Fibroblast of peridontal ligament (primary cell): ENCODE data around the gene PTGER3.

Experiments used
- DNase-seq: peaks from one replicate; pipeline ENCODE4 v3.0.0-alpha.2; 2010; ENCODE audit errors: extremely low read depth

PTGER3 gene

GRCh38 chr1:71047635-71048607 is at the start of gene PTGER3:
TSS of gene PTGER3 (minus strand) at chr1:71047816. CDS start at chr1:71047577, 239 bp downstream.
- DNase-seq, result no peak

- no peak for DNase-seq
These were observed 47.3 kb upstream of the PTGER3 start for GRCh38 chr1:71094913-71095312.

- peak; percentile 63 for DNase-seq
These were observed 46.3 kb upstream of the PTGER3 start for GRCh38 chr1:71093938-71094337.

- DNase-seq, result peak; percentile 84
These were observed 42.1 kb upstream of the PTGER3 start for GRCh38 chr1:71089536-71090270.

GRCh38 chr1:71088645-71089287 is 41.1 kb upstream of the PTGER3 start:
- no peak for DNase-seq

GRCh38 chr1:71087713-71088112 is 40.1 kb upstream of the PTGER3 start:
- no peak for DNase-seq

- DNase-seq, result no peak
These were observed 39.4 kb upstream of the PTGER3 start for GRCh38 chr1:71087060-71087459.

GRCh38 chr1:71086331-71086730 is 38.7 kb upstream of the PTGER3 start:
- DNase-seq, result no peak

- DNase-seq, result no peak
These were observed 35.7 kb upstream of the PTGER3 start for GRCh38 chr1:71083271-71083670.

- no peak for DNase-seq
These were observed 34.1 kb upstream of the PTGER3 start for GRCh38 chr1:71081697-71082080.

GRCh38 chr1:71080739-71081696 is 33.4 kb upstream of the PTGER3 start, which contains the start of gene ZRANB2:
TSS of gene ZRANB2 (minus strand) at chr1:71081035. CDS start at chr1:71080995, 40 bp downstream.
- DNase-seq, result peak; percentile 97

GRCh38 chr1:71080230-71080738 is 32.7 kb upstream of the PTGER3 start:
- DNase-seq, result peak; percentile 32

- DNase-seq, result no peak
These were observed 27.1 kb upstream of the PTGER3 start for GRCh38 chr1:71074681-71075080.

- DNase-seq, result no peak
These were observed 24.7 kb upstream of the PTGER3 start for GRCh38 chr1:71072273-71072672.

- no peak for DNase-seq
These were observed 24.1 kb upstream of the PTGER3 start for GRCh38 chr1:71071720-71072119.

- DNase-seq, result no peak
These were observed 21.0 kb upstream of the PTGER3 start for GRCh38 chr1:71068325-71069240.

GRCh38 chr1:71054791-71055190 is 7.2 kb upstream of the PTGER3 start:
- DNase-seq, result no peak

GRCh38 chr1:71054281-71054731 is 6.7 kb upstream of the PTGER3 start:
- DNase-seq, result no peak

GRCh38 chr1:71053758-71054157 is 6.1 kb upstream of the PTGER3 start:
- DNase-seq, result no peak

GRCh38 chr1:71053146-71053545 is 5.5 kb upstream of the PTGER3 start:
- DNase-seq, result no peak
